Stimulated activated CD4-positive, alpha-beta T cell treated with anti-CD3 and anti-CD28 coated beads, Interleukin-4, amount 100 ng/mL, for 4 hours (primary cell): ENCODE data around the gene MTMR3.

Source experiments
- DNase-seq, 2 experiments: peaks; one replicate each; pipeline ENCODE4 v3.0.0-alpha.2; 2020

Gene MTMR3

DNA sequence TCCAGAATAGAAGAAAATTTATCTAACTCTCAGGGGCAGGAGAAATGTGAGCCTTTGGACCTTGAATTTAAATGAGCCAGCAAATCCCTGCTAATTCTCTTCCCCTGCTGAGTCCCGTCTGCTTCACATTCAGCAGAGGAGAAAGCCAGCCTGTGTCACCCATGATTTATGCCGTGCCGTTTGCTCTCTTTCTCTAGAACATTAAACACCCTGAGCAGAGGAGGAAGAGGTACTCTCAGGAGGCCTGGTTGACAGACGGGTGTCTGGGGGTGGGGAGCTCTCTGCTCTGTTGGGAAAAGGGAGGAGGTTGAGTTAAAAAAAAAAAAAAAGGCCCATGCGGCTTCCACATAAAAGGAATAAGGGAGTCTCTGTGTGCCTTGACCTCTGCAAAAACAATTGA is 11.3 kb upstream of the MTMR3 start:
- DNase-seq, result no peak

DNA sequence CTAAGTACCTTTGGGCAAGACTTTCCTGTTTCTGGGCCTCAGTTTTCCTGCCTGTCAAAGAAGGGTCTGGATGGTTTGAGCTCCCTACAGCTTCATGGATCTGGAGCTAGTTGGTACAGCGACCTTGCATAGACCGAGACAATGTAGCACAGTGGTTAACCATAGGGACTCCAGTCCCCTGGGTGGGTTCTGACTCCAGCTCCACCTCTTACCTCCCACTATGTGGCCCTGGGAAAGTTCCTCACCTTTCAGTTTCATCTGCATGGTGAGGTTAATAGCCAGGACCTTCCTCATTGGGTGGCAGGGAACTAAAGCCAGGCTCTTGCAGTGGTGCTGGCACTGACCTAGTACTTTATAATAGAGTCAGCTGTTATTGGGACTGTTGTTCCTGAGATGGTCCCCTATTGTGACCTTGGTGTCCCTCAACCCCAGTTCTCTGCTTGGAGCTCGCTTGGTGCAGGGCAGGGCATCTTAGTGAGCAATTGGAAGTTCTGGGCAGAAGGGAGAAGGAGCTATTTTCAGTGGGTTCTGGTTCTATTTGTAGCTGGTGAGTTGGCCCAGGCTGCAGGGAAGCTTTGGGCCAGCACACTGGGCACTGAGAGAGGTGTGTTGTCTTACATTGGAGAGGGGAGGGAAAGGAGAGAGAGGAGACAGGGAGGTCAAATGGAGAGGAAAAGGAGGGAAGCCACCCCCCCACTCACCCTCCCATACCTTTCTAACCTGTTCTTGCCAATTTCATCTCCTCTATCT is 10.7 kb upstream of the MTMR3 start:
- DNase-seq, result no peak

DNA sequence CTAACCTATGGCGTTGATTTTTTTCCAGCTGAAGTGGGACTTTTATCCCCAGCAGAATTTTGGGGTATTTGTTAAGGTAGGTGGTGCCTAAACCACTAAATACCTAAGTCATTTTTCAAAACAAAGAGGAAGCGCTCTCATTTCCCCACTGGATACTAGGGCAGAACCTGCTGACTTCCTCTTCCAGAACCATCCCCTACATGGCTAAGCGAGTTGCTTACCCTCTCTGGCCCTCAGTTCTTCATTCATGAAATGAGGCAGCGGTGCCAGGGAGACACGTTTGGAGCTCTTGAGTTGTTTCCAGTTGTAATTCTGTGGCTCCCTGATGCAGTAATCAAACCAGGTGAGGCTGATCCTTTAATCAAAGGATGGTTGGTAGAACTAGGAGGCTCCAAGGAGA is 10.0 kb upstream of the MTMR3 start:
- DNase-seq, result no peak

DNA sequence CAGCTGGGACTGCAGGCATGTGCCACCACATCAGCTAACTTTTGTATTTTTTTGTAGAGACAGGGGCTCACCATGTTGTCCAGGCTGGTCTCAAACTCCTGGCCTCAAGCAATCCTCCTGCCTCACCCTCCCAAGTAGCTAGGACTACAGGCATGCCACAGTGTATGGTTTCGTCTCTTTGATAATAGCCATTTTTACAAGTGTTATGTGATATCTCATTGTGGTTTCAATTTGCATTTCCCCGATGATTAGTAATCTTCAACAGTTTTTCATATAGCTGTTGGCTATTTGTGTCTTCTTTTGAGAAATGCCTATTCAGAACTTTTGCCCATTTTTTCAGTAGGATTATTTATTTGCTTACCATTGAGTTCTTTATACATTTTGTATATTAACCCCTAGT is 9.0 kb upstream of the MTMR3 start:
- DNase-seq, result no peak

DNA sequence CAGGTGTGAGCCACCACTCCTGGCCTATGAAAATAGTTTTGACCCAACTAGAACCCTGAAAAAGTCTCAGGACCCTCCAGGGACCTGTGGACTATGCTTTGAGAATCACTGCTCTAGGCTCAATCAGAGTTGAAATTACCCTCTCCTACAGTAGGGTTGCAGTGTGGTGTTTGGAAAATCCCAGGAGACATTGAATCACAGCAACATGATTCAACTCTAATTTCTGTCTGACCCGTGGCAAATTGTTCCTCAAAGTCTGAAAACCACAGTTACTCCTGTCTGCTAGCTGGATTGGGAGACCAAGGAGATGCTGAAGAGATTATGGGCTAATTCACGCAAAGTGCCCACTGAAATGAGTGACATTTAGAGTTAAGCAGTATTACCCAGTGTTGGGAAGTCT is 5.4 kb upstream of the MTMR3 start:
- no peak for DNase-seq

DNA sequence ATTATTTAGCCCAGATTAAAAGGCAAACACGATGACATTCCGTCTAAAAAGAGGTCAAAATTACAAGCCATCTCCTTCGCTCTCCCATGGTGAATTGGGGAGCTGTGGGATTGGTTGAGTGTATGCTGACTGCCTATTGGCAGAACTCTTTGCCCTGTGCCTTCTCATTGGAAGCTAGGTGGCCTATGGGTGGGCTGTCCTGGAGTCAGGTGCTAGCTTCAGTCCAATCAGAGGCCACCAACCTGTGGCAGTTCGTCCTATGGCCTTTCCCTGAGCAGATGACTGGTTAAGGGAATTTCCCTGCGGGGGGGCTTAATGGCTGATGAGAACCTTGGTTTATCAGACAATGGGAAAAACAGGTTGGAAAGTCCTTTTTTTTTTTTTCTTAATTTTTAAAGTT is 3.2 kb upstream of the MTMR3 start:
- DNase-seq, result no peak

DNA sequence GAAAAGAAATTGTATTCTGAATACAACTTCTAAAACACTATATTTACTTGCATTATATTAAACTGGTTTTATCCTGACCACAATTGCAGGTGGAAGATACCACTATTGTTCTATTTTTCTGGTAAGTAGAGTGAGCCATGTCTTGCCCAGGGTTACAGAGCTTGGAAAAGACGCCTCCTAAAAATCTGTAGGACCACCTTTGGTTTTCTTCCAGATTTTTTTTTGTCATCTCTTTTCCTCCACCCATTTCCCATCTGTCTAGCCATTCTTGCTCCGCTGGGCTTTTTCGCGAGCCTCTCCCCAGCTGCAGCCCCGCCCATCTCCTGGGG is 294 bp upstream of the MTMR3 start:
- DNase-seq, result no peak

DNA sequence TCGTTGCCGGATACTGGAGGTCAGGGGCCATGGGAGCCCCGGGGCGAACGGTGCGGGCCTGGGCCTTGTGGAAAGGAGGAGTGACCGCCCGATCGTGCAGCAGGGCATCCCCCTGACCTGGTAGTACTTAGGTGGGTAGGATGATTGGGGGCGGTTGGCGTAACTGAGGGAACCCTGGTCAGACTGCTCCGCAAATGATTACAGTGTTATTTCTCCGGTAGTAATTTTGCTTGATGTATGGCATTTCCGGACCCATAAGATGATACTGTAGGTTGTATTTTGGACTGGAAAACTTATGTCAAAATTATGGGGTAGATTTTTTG is 762 bp downstream of the MTMR3 start:
- no peak for DNase-seq

DNA sequence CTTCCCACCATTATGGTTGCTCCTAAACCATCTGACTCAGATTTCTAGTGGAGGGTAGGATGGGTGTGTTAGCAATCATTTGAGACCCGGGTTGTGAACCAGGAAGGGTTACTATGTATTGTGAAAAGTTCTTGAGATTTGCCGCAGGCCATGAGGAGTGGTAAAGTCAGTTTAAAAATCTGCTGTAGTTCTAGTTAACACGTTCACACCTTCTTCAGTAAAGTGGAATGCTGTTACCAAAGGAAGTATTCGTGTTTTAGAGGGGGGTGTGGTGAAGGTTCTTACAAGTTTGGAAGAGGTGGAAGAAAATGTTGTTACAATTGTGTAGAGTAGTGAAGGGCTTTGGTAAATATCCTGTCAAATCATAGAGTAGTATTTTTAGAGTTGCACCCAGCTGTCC is 2.6 kb downstream of the MTMR3 start:
- DNase-seq, result no peak

DNA sequence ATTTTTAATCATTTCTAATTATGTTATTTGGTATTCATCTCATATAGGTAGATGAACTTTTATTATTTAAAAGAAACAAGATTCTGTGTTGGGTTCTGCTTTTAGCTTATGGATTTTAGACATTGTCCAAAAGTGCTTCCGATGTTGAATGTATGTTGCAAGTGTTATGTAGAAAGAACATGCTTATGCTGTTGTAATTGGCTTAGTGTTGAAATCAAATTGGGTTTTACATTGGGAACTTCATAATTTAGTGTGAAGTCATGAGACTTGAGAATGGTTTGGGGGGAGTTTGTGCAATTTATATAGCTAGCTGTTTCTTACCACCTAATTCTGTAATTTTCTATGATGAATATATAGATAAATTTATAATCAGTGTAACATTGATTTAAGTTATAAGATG is 3.6 kb downstream of the MTMR3 start:
- DNase-seq, result no peak

DNA sequence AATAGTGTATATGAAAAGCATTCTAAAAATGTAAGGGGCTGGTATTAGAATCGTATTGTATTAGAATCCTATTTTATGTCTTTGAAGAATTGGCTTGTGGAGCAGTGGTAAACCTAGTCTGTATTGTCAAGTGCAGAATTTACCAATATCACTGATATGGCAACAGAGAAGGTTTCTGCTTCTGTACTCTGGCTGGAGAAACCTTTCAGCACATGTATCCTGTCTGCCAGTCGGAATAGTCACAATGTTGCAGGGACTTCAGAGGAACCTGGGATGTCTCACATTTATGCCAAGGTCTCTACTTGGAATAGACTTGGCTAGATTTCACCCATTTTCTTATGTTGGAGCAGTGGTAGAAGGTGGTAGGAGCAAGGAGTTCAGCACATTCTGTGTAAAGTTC is 4.4 kb downstream of the MTMR3 start:
- no peak for DNase-seq

DNA sequence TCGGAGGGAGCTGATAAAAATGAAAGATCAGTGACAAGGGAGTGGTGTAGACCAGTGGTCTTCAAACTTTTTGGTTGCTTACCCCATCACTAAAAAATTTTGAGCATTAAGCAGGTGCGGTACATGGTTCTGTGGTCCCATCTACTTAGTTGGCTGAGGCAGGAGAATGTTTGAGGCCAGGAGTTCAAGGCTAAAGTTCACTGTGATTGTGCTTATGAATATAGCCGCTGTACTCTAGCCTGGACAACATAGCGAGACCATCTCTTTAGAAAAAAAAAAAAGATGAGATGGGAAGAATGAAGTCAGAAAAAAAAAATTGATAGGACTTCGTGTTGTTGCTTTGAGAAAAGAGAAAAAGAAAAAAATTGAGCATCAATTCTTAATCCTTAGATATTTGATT is 7.8 kb downstream of the MTMR3 start:
- DNase-seq, result no peak

DNA sequence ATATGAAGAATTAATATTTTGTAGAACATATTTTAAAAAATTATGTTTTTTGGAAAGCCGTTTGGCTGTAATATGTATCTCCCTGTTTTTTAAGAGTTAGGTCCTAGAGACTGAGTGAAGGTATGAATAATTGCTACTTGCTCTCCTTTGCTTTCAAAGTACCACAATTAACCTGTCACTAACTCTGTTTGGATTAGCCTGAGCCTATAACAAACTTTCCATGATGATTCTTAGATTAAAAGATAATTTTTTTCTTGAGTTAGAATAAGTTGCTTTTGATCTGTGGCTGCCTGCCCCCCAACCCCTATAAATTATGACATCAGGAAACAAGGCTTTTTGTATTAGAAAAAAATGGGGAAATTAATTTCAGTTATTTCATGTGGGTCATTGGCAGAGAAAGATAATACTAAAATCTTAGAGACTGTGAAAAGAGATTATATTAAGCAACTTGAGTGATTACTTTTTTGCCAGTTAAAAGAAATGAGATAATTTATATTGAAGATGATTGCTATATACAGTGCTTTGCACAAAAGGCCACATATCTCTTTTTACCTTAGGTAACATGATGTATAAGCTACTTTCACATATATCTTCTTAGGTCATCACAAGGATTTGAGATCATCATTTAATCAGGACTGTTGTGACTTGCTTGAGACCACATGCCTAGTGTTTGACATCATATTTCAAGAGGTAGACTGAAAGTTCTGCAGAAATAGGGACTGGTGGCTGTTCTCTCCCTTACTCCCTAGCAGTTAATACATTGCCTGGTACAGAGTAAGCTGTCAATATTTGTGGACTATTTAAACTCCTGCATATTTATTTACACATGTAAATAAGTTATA is 9.6 kb downstream of the MTMR3 start:
- no peak for DNase-seq

DNA sequence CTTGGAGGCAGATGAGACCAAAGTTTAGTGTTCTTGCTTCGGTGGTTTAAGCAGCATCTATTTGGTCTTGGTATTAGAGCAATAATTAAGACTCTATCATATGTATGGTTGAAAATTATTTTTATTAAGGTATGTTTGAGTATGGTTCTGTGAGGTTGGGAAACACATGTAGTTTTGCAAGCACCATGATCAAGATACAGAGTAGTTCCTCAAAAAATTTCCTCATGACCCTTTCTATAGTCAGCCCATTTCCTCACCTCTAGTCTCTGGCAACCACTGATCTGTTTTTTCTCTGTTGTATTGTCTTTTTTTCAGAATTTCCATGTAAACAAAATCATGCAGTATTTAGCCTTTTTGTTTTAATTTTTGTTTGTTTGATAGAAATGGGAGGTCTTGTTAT is 18.4 kb downstream of the MTMR3 start:
- no peak for DNase-seq

DNA sequence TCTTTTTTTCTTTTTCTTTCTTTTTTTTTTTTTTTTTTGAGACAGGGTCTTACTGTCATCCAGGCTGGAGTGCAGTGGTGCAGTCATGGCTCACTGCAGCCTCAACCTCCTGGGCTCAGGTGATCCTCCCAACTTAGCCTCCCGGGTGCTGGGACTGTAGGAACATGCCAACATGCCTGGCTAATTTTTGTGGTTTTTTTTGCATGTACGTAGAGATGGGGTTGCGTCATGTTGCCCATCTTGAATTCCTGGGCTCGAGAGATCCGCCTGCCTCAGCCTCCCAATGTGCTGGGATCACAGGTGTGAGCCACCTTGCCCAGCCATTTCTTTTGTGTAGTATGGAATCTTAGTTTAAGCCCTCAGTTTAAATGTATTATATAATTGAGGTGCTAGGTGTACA is 20.4 kb downstream of the MTMR3 start:
- no peak for DNase-seq

DNA sequence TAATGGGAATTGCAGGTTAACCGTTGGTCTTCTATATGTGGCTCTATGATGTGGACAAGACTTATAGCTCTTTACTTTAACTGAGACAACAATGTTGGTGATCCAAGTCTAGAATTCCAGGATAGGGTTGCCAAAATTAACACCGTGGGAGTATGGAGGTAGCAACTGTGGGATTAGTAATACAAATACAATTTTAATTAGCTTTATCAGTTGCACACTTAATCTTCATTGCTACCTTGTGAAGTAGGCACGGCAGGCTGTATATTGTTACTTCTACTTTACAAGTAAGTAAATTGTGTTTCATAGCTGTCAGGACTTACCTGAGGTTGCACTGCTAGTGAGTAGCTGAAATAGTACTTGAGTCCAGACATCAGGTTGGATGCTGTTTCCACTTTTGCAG is 21.0 kb downstream of the MTMR3 start:
- no peak for DNase-seq

DNA sequence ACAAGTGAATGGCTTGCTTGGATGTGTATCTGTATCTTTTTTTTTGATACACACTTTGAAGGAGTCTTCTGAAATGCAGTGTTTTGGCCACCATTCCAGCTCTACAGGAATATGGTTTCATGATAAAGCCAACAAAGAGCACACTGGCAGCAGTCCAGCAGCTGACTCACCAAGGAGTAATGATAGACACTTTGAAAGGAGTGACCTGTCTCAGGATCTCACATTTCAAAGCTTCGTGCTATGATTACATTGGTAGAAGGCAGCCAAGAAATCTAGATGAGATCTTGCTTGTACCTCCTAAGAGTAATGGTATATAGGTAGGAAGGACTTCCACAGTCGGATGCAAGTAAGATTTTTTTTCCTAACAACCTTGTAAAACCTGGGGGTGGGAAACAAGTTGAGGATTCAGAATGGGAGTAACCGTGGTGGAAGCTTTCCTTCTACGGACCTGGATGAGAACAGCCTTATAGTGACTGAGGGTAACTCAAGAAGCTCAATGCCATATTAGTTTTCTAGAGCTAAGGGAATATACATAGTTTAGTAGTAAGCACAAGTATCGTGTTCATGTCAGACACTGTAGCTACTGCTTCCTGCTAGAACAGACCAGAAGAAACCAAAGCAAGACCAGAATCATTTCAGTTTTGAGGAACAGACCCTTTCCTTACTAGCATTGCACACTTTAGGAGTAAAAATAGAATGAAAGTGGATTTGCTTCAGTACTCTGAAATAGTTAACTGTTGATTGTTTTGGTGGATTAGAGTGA is 25.0 kb downstream of the MTMR3 start:
- DNase-seq, result peak in 1 of 2 experiments; percentile 8

DNA sequence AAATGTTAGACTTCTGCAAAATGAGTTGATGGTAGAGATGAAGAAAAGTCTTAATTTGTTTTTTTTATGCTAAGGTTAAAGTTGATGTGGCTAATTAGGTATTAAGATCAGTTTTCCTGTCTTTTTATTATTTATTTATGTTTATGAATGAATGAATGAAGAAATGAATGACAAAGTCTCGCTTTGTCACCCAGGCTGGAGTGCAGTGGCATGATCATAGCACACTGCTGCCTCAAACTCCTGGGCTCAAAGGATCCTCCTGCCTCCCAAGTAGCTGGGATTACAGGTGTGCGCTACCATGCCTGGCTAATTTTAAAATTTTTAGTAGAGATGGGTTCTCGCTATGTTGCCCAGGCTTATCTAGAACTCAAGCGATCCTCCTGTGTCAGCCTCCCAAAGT is 29.2 kb downstream of the MTMR3 start:
- DNase-seq, result no peak

DNA sequence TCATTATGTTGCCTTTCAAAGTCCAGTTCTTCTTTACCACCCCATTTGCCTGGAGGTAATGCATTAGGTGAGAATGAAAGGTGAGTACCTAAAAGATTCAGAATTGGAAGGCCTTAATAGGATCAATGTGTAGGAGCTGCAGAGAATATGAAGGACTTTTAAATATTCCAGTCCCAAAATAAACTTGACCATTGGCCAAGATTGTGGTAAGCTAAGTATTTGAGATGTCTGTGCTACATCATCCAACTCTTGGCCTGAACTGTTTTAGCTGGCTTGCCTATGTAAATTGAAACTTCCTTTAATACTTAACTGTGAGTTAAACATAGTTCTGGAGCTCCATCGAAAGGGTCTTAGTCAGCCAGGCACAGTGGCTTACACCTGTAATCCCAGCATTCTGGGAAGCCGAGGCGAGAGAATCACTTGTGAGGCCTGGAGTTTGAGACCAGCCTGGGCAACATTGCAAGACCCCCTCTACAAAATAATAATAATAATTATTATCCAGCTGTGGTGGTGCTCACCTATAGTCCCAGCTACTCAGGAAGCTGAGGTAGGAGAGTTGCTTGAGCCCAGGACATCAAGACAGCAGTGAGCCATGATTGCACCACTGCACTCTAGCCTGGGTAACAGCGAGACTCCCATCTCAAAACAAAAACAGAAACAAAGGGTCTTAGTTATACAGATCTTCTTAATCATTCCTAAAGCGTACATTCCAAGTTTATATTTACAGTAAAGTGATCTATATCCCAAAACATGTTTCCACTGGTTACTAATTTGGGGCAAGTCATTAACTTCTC is 29.8 kb downstream of the MTMR3 start:
- DNase-seq, result no peak

DNA sequence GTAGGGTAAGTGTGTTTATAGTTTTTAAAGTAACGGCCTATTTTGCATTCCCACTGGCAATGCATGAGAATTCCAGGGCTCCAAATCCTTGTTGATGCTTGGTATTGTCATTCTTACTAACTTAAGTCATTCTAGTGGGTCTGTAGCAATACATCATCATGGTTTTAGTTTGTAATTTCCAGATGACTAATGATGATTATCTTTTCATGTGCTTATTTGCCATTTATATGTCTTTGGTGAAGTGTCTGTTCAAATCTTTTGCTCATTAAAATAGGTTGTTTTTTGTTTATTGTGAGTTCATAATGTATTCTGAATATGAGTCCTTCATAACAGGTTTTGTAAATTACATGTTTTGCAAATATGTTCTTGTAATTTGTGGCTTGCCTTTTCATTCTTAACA is 31.2 kb downstream of the MTMR3 start:
- DNase-seq, result no peak

DNA sequence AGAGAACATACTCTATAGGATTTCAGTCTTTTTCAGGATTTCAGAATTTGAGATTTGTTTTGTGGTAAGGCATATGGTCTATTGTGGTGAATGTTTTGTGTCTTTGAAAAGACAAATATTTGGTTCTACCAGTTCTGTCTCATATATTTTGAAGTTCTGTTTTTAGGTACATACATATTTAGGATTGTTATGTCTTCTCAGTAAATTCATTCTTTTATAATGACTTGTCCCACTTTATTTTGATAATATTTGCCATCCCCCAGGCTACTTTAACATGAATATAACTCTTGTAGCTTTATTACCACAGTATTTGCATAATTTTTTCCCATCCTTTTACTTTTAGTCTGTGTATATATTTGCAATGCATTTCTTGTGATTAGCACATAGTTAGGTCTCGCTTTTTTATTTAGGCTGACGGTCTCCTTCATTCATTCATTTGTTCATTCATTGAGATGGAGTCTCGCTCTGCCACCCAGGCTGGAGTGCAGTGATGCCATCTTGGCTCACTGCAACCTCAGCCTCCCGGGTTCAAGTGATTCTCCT is 32.1 kb downstream of the MTMR3 start:
- no peak for DNase-seq

DNA sequence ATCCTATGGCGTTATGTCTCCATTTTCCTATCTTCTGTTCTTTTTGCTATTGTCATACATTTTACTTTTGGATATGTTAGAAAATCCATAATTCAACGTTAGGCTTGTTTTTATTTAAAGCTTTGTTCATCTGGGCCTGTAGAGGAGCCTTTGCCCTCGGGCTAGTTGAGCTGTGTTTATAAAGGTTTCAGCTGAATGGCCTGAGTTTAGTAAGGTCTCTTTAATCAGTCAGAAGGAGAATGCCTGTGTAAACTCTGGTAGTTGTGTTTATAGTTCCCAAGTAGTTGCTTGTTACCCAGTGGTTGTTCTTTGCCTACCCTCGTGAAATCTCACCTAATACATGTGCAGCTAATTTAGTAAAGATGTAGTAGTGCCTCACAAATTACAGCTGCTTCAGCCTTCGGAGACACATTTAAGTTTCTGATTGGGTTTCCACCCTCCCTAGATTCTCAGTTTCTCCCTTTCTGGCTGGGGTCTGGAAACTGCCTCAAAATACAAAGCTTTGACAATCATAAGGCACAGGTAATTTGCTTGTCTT is 33.1 kb downstream of the MTMR3 start:
- no peak for DNase-seq
